ENCODE results near the gene SLC22A4. TPM values are rescaled to one million over a fixed set of nuclear protein-coding genes. Genes with fewer than 3 reads are reported as not detected.

SLC22A4 gene
- total RNA-seq, 2 experiments from 2014 or later: 0.95 to 1.3 TPM

DNA sequence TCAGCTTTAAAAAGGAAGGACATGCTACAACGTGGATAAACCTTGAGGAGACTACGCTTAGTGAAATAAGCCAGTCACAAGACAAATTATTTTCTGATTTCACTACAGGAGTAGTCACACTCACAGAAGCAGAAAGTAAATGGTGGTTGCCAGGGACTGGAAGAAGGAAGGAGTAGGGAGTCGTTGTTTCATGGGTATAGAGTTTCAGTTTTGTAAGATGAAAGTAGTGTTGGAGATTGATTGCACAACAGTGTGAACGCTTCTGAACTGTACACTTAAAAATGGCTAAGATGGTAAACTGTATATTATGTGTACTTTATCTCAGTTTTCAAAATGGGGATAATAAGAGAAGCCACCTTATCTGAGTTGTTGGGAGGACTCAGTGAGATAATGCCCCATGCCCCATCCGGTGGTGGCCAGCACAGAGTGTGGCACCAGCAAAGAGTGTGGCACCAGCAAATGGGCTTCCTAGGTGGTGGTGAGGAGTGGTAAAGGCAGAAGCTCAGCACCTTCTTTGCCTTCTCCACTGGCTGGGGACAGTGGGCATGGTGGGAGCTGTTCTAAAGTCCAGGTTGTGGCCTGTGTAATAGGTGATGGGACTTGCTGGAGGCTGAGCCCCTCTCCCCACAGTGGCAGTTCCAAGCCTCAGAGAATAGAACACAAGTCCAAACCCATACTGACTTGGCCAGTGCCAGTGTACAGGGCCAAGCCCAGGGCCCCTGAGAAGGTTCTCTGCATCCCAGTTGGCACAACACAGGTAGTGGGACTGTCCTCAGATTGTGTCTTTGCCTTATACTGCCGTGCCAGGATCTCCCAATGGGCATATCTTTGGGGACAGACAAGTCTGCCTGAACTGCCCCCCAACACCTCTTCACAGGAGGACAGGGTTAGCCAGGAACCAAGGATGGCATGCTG, 4.4 kb downstream of the SLC22A4 start:
- no peak overlapping the region for H3K4me3 Mint-ChIP-seq
- H3K9me3 Mint-ChIP-seq: no peaks in the 10 kb centered on the region
- DNase-seq: no peak
- H3K27me3 Mint-ChIP-seq: no peaks in the 10 kb centered on the region
- no peak overlapping the region for H3K27ac Mint-ChIP-seq
- peaks cover 17% of the 10 kb centered on the region for H3K4me1 Mint-ChIP-seq
- H3K36me3 Mint-ChIP-seq: peaks cover 2% of the 10 kb centered on the region

DNA sequence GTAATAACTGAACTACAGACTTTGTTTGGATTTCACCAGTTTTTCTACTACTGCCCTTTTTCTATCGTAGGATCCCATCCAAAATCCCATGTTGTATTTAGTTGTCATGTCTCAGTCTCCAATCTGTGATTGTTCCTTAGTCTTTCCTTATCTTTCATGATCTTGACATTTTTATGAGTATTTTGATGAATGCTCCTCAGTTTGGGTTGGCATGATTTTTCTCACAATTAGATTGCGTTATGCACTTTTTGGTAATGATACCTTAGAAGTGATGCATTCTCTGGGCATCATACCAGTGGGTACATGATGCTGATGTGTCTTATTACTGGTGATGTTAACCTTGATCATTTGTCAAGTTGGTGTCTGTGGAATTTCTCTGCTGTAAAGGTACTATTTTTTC, 5.7 kb downstream of the SLC22A4 start:
- DNase-seq: no peak

GRCh38 chr5:132300577-132301343, 6.6 kb downstream of the SLC22A4 start:
- H3K36me3 Mint-ChIP-seq: peaks cover 14% of the 10 kb centered on the region
- peaks cover 13% of the 10 kb centered on the region for H3K9me3 Mint-ChIP-seq
- no peak overlapping the region for H3K4me3 Mint-ChIP-seq
- no peak for DNase-seq
- no peak overlapping the region for H3K27ac Mint-ChIP-seq
- H3K4me1 Mint-ChIP-seq: peaks cover 6% of the 10 kb centered on the region
- H3K27me3 Mint-ChIP-seq: no peaks in the 10 kb centered on the region

More for the DNA sequence above, 5.7 kb downstream of the SLC22A4 start:
- H3K4me3 Mint-ChIP-seq: no peak overlapping the region
- H3K27ac Mint-ChIP-seq: no peak overlapping the region
- no peaks in the 10 kb centered on the region for H3K27me3 Mint-ChIP-seq
- peaks cover 14% of the 10 kb centered on the region for H3K4me1 Mint-ChIP-seq
- H3K9me3 Mint-ChIP-seq: peaks cover 7% of the 10 kb centered on the region
- H3K36me3 Mint-ChIP-seq: peaks cover 12% of the 10 kb centered on the region

DNA sequence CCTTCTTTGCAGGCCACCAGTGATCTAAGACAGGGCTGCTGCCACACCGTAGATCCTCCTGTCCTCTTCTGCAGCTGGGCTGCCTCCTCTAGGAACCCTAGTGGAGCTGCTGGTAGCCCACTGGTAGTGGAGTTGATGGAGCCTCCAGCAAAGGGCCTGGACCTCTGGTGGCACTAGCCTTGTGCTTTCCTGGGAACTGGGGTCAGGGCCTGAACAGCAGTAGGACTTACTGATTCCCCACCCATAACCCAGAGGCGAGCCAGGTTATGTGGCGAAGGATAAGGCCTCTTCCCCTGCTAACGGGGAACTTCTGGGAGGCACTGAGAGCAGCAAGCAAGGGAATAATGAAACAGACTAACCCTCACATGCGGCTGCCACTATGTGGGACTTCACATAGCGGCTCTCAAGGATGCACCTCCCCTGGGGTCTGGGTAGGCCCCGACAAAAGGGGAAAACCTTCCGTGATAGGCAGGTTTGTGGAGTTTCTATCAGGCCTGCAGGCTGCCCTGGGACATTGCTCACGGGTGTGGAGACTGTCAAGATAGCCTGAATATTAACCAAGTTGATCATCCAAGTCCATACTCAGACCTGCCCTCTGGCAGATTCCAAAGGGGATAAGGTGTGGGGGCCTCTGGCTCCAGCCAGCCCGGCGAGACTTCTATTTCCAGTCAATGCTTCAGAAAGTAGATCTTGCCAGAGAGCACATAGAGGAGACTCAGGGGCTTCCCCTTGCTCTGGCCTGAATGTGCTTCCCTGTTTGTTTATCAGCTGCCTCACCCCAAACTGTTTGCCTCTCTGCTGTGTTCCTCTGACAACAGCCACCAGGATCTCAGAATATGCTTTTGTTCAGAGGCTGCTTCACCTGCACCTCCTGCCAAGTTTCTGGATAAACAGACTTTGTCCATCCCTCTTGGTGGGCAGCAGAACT, 7.4 kb downstream of the SLC22A4 start:
- H3K9me3 Mint-ChIP-seq: peaks cover 13% of the 10 kb centered on the region
- peaks cover 14% of the 10 kb centered on the region for H3K36me3 Mint-ChIP-seq
- H3K27me3 Mint-ChIP-seq: no peaks in the 10 kb centered on the region
- H3K27ac Mint-ChIP-seq: no peak overlapping the region
- no peak overlapping the region for H3K4me3 Mint-ChIP-seq
- peaks cover 6% of the 10 kb centered on the region for H3K4me1 Mint-ChIP-seq
- DNase-seq: no peak

- H3K27ac Mint-ChIP-seq: no peak overlapping the region
- no peak for DNase-seq
- H3K27me3 Mint-ChIP-seq: no peaks in the 10 kb centered on the region
- peaks cover 13% of the 10 kb centered on the region for H3K9me3 Mint-ChIP-seq
- peaks cover 6% of the 10 kb centered on the region for H3K4me1 Mint-ChIP-seq
- no peak overlapping the region for H3K4me3 Mint-ChIP-seq
- H3K36me3 Mint-ChIP-seq: peaks cover 14% of the 10 kb centered on the region
Observed at GRCh38 chr5:132302413-132302812, 8.2 kb downstream of the SLC22A4 start.

- no peak for DNase-seq
- Mint-ChIP-seq H3K4me3 (no peak overlapping the region), H3K9me3 (peaks cover 13% of the 10 kb centered on the region), H3K36me3 (peaks cover 14% of the 10 kb centered on the region), H3K4me1 (no peaks in the 10 kb centered on the region), H3K27ac (no peak overlapping the region), H3K27me3 (no peaks in the 10 kb centered on the region)
Observed at GRCh38 chr5:132303589-132303988, 9.4 kb downstream of the SLC22A4 start.

GRCh38 chr5:132305420-132305819, 11.2 kb downstream of the SLC22A4 start:
- H3K27me3 Mint-ChIP-seq: no peaks in the 10 kb centered on the region
- no peak overlapping the region for H3K27ac Mint-ChIP-seq
- no peak overlapping the region for H3K4me3 Mint-ChIP-seq
- H3K9me3 Mint-ChIP-seq: peaks cover 13% of the 10 kb centered on the region
- no peak for DNase-seq
- peaks cover 14% of the 10 kb centered on the region for H3K36me3 Mint-ChIP-seq
- H3K4me1 Mint-ChIP-seq: no peaks in the 10 kb centered on the region

GRCh38 chr5:132308701-132309100, 14.5 kb downstream of the SLC22A4 start:
- H3K36me3 Mint-ChIP-seq: peaks cover 10% of the 10 kb centered on the region
- H3K27me3 Mint-ChIP-seq: no peaks in the 10 kb centered on the region
- H3K4me1 Mint-ChIP-seq: no peaks in the 10 kb centered on the region
- H3K9me3 Mint-ChIP-seq: peaks cover 13% of the 10 kb centered on the region
- no peak for DNase-seq
- H3K4me3 Mint-ChIP-seq: no peak overlapping the region
- no peak overlapping the region for H3K27ac Mint-ChIP-seq

DNA sequence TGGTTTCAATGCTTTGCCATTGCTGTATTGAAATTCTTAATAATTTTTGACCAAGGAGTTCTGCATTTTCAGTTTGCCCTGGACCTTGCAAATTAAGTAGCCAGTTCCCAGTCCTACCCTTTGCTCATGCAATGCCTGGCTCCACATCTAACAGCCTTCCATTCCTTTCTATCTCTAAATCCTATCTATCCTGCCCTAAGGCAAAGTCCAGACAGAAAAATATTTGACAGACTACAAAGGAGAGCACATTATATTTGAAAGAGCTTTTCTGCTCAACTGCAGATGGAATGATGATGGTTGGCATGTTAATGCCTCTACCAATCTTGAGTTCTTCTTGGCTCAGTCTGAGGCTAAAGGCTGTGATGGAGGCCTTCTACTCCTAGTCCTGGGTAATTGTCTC, 15.5 kb downstream of the SLC22A4 start:
- Mint-ChIP-seq H3K36me3 (peaks cover 7% of the 10 kb centered on the region), H3K9me3 (peaks cover 6% of the 10 kb centered on the region), H3K27me3 (no peaks in the 10 kb centered on the region), H3K4me3 (no peak overlapping the region), H3K4me1 (no peaks in the 10 kb centered on the region), H3K27ac (no peak overlapping the region)
- no peak for DNase-seq

- H3K27ac Mint-ChIP-seq: no peak overlapping the region
- H3K4me1 Mint-ChIP-seq: no peaks in the 10 kb centered on the region
- no peak for DNase-seq
- H3K27me3 Mint-ChIP-seq: no peaks in the 10 kb centered on the region
- H3K4me3 Mint-ChIP-seq: no peak overlapping the region
- H3K9me3 Mint-ChIP-seq: peaks cover 3% of the 10 kb centered on the region
- H3K36me3 Mint-ChIP-seq: peaks cover 5% of the 10 kb centered on the region
Observed at GRCh38 chr5:132310141-132310834, 16.1 kb downstream of the SLC22A4 start.

GRCh38 chr5:132313366-132313765, 19.2 kb downstream of the SLC22A4 start:
- no peaks in the 10 kb centered on the region for H3K9me3 Mint-ChIP-seq
- no peak overlapping the region for H3K27ac Mint-ChIP-seq
- no peak overlapping the region for H3K4me3 Mint-ChIP-seq
- no peak for DNase-seq
- H3K36me3 Mint-ChIP-seq: peaks cover 5% of the 10 kb centered on the region
- no peaks in the 10 kb centered on the region for H3K27me3 Mint-ChIP-seq
- no peaks in the 10 kb centered on the region for H3K4me1 Mint-ChIP-seq

DNA sequence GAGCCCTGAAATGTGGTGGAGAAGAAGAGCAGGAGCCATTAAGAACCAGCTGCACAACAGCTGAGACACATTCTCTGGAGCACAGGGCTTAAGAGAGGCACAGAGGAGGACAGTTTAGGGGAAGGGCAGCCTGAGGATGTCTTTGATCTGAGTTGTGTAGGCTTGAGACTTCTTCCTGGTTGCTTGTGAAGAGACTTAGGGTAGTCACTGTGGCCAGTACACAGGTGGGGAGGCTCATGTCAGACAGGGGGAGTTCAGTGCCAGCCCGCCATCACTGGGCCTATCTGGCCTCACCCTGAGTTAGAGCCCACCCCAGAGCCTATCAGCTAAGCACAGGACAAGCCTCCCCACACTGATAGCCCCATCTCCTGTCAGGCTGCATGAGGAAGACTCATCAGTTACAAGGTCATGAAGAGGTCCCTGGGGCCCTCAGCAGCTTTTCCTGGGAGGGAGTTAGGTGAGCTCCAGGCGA, 19.8 kb downstream of the SLC22A4 start:
- Mint-ChIP-seq H3K4me3 (no peak overlapping the region), H3K36me3 (peaks cover 5% of the 10 kb centered on the region), H3K27me3 (no peaks in the 10 kb centered on the region), H3K27ac (no peak overlapping the region), H3K9me3 (no peaks in the 10 kb centered on the region), H3K4me1 (no peaks in the 10 kb centered on the region)
- DNase-seq: no peak

- Mint-ChIP-seq H3K27me3 (no peaks in the 10 kb centered on the region), H3K4me1 (no peaks in the 10 kb centered on the region), H3K36me3 (peaks cover 5% of the 10 kb centered on the region), H3K9me3 (no peaks in the 10 kb centered on the region), H3K27ac (no peak overlapping the region), H3K4me3 (no peak overlapping the region)
- DNase-seq: no peak
Observed at GRCh38 chr5:132315529-132316067, 21.4 kb downstream of the SLC22A4 start.

DNA sequence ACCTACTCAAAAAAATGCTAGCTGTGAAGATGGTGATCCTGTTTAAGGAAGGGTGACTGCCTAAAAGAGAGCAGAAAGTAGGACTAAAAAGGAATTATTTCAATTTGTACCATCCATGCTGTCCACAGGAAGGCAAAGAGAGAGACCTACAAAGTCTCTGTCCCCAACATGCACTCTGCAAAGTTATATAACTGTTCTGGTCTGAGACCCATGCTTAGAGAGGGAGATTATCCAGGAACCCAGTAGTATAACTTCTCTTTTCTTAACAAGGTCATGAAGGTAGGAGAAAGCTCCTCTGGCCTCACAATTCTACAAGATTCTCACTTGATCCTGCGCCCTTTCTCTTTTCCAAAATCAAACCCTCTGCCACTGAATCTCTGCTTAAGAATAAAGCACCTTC, 25.8 kb downstream of the SLC22A4 start:
- DNase-seq: no peak
- no peaks in the 10 kb centered on the region for H3K9me3 Mint-ChIP-seq
- H3K4me3 Mint-ChIP-seq: no peak overlapping the region
- no peak overlapping the region for H3K27ac Mint-ChIP-seq
- no peaks in the 10 kb centered on the region for H3K27me3 Mint-ChIP-seq
- H3K4me1 Mint-ChIP-seq: no peaks in the 10 kb centered on the region
- no peaks in the 10 kb centered on the region for H3K36me3 Mint-ChIP-seq

Data from activated naive CD8-positive, alpha-beta T cell treated with anti-CD3 and anti-CD28 coated beads for 36 hours (primary cell).